Glomerular endothelial cell (primary cell): ENCODE results near the gene MBD3L2B. TPM values are rescaled to one million over a fixed set of nuclear protein-coding genes. Genes with fewer than 3 reads are reported as not detected.

Experiments
- DNase-seq: peaks from one replicate; pipeline ENCODE4 v3.0.0-alpha.2; 2011; ENCODE audit warnings: low read depth, low spot score; ENCODE audit errors: extremely low read depth
- total RNA-seq: library from RNA; depleted of rRNA; stranded (reverse); fragments of >200 nt; gene quantifications from 2 replicates; pipeline ENCODE4 v1.2.3, GENCODE V29; 2015

Gene MBD3L2B
- total RNA-seq, 1 donor from 2014 or later: not detected

DNA sequence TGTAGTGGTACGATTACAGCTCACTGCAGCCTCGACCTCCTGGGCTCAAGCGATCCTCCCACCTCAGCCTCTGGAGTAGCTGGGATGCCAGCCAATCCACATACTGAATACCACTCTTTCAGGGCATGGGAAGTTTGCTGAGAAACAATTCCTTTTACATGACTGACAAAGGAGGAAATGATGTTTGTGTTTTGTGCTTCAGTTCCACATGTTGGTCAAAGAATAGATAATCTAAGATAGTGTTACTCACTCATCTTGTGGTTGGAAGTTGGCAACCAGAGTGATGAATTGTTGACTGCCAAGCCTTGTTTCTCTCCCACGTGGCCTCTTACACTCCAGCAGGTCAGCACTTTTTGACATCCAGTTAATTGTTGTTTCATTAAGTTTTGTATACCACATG lies 7.6 kb downstream of the MBD3L2B start:
- DNase-seq: no peak

DNA sequence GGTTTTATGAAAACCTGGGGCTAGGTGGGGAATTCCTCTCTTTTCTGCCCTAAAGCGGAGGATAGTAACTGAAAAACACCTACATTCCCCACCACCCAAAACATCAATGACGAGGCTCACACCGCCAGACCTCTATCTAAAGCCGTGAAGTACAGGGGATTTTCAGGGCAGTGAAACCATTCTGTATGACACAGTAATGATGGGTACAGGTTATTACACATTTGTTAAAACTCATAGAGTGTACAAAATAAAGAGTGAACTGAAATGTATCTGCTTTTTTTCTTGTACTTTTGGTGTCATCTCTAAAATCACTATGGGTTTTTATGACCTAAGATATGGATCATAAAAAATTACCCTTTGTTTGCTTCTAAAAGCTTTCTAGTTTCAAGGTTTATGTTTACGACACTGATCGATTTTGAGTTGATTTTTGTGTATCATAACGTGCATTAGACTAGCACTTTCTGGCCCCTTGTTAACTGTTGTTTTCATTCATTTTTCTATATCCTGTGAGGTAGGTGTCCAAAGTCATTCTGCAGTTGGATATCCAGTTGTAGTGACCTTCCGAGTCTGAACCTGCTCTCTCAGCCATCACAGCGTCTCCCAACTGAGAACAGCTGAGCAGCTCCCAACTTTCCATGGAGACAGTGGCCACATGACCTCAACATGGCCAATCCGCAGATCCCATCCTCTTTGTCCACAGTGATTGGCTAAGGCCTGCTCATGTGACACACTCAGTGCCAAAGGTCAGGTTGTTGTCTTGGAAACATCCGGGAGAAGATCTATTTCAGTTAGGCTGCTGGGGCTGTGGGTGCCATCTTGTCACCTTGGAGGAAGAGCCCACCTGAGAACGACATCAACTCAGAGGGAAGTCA lies 10.3 kb downstream of the MBD3L2B start:
- DNase-seq: no peak

DNA sequence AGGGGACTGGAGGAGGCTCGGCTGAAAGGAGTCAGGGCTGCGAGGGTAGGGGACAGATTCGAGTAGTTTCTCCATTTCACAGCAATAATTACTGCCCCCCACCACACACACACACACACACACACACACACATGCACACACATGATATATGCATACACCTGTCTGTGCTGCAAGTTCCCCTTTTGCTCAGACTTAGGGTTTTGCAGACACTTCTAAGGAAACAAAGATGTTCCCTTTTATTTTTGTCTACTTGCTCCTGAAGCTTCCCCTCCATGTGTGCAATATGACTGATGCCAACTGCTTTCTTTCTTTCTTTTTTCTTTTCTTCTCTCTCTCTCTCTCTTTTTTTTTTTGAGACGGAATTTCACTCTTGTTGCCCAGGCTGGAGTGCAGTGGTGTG lies 13.4 kb downstream of the MBD3L2B start:
- no peak for DNase-seq

DNA sequence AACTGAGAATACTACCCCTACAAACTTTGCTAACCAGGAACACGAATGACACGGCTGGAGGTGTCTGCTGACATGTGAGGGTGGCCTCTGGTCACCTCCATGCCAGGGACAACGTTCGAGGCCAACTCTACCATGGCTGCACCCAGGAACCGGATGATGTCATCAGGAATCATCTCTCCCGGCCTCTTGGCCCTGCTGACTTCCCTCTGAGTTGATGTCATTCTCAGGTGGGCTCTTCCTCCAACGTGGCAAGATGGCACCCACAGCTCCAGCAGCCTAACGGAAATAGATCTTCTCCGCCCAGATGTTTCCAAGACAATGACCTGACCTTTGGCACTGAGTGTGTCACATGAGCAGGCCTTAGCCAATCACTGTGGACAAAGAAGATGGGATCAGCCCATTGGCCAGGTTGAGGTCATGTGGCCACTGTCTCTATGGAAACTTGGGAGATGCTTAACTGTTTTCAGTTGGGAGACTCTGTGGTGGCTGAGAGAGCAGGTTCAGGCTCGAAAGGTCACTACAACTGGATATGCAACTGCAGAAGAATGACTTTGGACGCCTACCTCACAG lies 15.0 kb downstream of the MBD3L2B start:
- no peak for DNase-seq

DNA sequence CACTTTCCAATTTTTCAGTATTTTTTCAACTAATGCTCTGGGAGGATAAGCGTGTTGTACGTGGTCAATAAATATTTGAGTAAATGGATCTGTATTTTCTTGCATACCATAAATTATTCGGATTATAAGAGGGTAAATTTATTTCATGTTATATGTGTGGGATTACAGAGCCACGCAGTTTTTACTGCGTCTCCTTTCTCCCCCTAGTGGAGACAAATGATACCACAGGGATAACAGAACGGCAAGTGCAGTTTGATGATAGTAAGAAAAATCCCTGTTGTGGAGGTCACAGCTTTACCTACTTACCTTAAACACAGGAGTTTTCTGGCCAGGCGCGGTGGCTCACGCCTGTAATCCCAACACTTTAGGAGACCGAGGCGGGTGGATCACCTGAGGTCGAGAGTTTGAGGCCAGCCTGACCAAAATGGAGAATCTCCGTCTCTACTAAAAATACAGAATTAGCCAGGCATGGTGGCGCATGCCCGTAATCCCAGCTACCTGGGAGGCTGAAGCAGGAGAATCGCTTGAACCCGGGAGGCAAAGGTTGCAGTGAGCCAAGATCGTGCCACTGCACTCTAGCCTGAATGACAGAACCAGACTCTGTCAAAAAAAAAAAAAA lies 16.8 kb downstream of the MBD3L2B start:
- peak; percentile 20 for DNase-seq

DNA sequence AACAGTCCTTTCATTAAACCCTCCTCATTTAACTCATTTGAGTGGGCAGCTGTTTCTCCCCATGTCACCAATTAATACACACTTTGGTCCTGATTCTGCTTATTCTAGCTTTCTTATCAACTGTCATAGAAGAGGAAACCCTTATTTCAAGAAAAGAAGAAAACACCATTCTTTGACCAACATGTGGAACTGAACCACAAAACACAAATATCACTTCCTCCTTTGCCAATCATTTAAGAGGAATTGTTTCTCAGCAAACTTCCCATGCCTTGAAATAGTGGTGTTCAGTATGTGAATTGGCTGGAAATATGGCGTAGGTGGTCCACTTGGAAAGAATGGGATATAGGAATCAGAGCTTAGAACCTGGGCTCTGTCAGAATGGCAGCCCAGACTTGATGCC lies 20.4 kb downstream of the MBD3L2B start:
- no peak for DNase-seq

DNA sequence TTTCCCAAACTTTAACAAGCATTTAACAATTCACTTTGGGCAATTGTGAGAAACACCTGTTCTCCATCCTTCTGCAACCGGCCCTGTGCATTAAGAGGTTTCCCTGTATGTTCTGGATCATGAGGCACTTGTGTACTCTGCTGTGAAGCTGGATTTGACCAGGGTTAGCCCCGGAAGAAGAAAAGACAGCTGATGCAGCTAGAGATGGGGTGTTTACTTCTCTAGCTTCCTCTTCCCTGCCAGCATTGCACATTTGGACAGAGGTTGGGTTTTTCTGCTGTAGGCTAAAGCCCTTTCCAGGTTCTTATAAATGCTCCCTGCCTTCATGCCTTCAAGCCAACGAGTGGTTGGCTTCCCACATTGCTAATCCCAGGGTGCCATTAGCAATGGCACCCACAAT lies 20.9 kb downstream of the MBD3L2B start:
- DNase-seq: no peak

DNA sequence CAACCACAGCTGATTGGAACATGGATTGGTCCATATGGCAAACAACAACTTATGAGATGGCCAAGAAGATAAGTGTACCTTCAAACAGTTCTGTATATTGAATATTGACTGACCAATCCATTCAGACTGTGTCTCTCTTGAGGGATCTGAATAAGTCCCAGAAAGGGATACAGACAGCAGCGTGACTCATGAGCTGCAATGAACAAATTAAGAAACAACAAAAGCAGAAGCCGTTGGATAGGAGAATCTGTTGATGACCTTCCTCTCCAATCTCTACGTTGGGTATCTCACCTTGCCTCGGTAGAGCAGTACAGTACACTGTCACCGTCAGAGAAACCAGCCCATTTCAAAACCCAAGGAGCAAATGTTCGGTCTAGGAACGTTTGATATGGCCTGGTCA lies 21.3 kb downstream of the MBD3L2B start:
- DNase-seq: no peak

DNA sequence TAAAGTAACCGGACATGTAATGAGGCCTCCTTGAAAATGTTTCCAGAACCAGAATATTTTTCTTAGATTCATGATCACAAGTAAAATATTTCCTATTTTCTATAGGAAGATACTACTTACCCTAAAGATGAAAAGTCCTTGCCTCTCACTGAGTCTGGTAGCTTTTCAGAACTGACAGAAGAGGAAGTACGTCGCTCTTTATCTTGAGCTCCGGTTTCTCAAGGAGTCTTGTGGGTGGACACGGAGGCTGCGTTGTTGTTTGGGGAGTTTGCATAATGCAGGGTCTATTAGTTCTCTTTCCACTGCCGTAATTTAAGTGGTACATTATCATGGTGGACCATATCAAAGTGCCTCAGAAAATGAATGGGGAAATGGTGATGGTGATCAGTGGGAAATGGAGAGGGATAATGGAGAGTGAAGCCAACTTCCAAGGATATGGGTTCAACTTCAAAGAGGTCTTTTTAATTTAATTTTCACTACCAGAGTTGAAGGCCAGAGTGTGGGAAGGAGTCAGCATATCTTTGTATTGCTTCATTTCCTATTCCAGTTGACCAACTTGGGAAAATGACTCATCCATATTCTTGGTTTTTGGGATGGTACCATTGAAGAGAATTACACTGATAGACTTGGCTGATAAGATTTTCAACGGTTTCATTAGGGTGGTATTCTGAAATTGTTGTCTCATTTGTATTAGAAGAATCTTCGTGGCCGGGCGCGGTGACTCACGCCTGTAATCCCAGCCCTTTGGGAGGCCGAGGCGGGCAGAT lies 23.4 kb downstream of the MBD3L2B start:
- no peak for DNase-seq

DNA sequence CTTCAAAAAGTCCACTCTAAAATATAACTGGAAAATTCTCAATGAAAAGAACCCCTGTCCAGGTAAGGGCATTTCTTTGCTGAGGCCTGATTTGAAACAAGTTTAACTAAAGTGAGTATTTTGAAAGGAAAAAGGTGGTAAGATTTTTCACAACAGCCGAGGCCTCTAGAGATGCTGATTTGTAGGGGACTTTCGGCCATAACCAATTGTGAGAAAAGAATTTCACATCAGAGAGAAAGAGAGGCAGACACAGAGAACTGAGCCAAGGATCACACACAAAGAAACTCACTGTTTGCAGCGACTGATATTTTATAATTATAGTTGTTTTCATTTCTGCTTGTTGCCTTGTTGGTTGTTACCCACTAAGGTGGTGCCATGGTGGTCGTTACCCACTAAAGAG lies 24.4 kb downstream of the MBD3L2B start:
- DNase-seq: no peak

DNA sequence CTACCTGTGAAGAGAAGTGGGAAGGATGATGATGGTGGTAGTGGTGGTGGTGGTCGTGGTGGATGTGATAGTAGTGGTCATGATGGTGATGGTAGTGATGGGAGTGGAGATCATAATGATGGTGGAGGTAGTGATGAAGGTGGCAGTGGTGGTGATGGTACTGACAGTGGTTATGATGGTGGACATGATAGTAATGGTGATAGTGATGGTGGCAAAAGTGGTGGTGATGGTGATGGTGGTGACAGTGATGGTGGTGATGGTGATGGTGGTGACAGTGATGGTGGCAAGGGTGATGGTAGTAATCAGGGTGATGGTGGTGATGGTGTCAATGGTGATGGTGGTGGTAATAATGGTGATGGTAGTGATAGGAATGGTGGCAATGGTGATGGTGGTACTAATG lies 26.2 kb downstream of the MBD3L2B start:
- DNase-seq: no peak

DNA sequence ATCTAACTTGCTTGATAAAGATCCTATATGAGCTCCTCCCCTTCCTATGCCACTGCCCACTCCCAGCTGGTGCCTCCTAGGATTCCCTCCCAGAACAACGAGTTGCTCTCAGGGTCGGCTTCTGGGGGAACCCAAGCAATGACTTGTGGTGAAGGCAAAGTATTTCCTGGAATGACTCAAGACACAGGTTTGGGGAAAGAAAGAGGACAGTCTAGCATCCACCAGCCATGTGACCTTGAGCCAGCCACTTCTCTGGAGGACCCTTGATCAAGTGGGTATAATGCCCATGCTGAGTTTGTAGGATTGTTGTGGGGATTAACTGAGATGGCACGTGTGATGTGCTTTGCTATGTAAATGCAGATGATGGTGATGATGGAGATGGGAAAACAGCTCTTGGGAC lies 33.0 kb downstream of the MBD3L2B start:
- no peak for DNase-seq

DNA sequence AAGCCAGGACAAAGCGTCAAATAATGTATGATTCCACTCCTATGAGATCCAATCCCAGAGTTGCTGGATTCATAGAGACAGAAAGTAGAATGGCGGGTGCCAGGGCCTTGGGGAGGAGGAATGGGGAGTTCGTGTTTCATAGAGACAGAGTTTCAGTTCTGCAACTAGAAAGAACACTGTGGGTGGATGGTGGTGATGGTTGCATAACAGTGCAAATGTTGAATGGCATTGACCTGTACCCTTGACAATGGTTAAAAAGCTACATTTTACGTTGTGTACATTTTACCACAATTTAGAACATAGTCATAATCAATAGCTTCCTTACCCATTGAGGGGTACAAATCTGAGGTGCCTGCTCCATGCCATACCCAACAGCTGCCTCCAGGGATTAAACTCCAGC lies 33.4 kb downstream of the MBD3L2B start:
- DNase-seq: no peak

DNA sequence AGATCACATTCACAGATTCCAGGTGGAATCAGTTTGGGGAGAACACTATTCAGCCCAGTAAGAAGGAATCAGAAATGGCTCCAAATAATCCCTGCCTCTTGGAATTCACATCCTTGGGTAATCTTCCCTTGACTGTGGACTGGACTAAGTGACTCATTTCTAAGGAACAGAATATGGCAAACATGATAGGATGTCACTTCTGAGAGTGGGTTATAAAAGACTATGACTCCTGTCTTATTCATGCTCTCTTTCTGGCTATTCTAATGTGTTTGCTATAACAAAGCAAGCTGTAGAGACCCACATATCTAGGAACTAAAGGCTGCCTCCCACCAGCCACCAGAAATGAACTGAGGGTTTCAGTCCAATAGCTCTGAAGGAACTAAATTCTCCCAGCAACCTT lies 37.8 kb downstream of the MBD3L2B start:
- DNase-seq: no peak

DNA sequence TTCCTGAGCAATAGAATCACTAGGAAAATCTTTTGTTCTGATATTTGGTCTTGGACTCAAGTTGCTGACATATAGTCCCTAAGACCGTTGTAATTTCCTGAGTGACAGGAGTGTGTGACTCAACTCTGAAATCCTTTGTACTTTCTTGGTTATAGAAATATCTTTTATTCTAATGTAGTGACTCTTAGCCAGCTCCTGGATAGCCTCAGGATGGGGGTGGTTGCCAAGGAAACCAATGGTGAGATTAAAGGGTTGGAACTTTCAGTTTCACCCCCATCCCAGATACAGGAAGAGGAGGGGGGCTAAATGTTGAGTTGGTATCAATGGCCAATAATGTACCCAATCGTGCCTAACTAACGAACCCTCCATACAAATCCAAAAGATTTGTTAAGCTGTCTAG lies 41.8 kb downstream of the MBD3L2B start:
- no peak for DNase-seq

DNA sequence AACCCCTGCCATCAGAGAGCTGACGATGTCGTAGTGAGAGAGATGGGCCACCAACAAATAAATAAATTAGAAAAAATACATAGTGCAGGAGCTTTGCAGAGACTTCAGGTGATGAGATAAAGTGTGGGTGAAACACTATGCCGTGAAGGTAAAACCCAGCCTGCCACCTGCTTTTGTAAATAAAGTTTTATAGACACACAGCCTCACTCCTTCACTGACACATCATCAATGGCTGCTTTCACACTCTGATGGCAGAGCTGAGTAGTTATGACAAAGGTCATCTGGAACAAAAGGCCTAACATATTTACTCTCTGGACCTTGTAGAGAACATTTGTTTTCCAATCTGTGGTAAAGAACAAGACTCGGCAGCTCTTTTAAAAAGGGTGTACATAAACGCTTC lies 45.0 kb downstream of the MBD3L2B start:
- DNase-seq: no peak

DNA sequence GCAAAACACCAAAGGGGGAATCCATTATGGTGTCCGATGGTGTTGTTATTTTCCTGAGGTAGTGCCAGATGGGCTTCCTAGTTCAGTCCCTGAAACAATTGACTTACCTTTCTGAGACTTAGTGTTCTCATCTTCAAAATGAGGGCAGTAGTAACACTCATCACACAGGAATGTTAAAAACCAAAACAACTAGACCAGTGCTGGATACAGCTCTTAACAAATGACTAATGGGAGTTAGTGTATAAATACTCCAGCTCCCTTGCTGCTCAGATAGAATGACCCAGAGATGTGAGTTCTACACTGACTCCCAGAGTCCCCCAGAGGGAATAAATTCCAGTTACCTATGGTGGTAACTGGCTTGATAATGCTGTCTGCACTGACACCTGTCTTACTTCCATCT lies 49.9 kb downstream of the MBD3L2B start:
- no peak for DNase-seq

DNA sequence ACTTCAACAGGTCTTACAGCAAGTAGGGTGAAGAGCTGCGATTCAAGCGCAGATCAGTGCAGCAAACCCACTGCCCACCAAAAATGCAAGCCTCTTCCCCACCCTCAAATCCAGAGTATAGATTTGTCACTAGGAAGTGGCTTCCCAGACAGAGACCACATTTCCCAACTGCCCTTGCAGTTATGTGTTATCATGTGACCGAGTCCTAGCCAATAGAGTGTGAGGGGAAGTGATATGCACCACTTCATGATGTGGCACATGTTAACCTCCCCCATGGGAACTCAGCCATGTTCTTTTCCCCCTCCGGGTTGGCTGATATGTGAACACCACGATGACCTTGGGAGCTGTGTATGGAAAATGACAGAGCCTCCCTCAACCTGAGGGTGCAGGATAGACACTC lies 50.8 kb downstream of the MBD3L2B start:
- no peak for DNase-seq

DNA sequence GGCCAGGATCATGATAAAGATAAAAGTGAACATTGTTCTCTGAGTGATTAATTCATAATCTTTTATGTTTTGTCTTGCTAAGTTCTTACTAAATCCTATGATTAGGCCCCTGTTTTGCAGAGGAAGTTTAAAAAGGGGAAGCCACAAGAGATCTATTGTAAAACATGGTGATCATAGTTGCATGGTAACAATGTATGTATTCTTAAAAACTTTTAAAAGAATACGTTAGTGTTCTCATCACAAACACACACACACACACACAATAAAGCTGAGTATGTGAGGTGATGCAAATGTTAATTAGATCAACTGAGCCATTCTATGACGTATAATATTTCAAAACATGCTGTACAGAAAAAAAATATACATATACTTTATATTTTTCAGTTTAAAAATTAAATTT lies 51.2 kb downstream of the MBD3L2B start:
- no peak for DNase-seq

DNA sequence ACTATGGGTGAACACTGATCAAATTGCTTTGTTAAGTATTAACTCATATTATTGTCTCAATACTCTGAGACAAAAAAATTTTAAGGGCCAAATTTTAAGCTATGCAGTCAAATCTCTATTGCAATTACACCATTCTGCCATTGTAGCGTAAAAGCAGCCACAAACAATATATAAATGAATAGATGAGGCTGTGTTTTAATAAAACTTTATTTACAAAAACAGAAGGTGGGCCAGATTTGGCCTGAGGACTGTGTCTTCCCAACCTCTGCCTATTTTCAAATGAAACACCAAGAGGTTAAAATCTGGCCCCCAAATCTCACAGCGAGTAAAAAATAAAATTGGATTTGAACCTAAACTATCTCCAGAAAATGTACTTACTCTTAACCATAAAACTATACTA lies 51.7 kb downstream of the MBD3L2B start:
- DNase-seq: no peak
